SH-SY5Y (cell line): Measurements from ENCODE around the gene PKIG.

Experiments used
- GATA2 ChIP-seq: IDR thresholded peaks from 2 replicates; pipeline ENCODE4 v1.6.1; 2011; ENCODE audit warnings: mild to moderate bottlenecking, low read depth, low read length
- GATA3 ChIP-seq: IDR thresholded peaks from 2 replicates; pipeline ENCODE4 v1.6.1; 2011; ENCODE audit warnings: low read depth, mild to moderate bottlenecking, low read length, moderate library complexity

GRCh38 chr20:44633872-44634600 lies 51.7 kb downstream of the PKIG start:
- TF ChIP-seq GATA2 (no peak), GATA3 (no peak)
